Measurements from ENCODE around the gene CETN1. TPM values are rescaled to one million over a fixed set of nuclear protein-coding genes. Genes with fewer than 3 reads are reported as not detected.

CETN1 gene
- total and polyA plus RNA-seq, 2 donors: not detected

GRCh38 chr18:570697-571096, 9.5 kb upstream of the CETN1 start:
- H3K4me1 ChIP-seq (ENCODE audit: insufficient read depth): no peaks in the 10 kb centered on the region
- H3K4me3 ChIP-seq (ENCODE audit: low read depth, low read length): no peak overlapping the region
- DNase-seq (ENCODE audit: extremely low spot score): no peak
- H3K36me3 ChIP-seq (ENCODE audit: insufficient read depth): no peaks in the 10 kb centered on the region
- H3K27ac ChIP-seq (ENCODE audit: low read depth): no peak overlapping the region
- 61% methylated on average over 5 of the region's 5 CpGs for WGBS

DNA sequence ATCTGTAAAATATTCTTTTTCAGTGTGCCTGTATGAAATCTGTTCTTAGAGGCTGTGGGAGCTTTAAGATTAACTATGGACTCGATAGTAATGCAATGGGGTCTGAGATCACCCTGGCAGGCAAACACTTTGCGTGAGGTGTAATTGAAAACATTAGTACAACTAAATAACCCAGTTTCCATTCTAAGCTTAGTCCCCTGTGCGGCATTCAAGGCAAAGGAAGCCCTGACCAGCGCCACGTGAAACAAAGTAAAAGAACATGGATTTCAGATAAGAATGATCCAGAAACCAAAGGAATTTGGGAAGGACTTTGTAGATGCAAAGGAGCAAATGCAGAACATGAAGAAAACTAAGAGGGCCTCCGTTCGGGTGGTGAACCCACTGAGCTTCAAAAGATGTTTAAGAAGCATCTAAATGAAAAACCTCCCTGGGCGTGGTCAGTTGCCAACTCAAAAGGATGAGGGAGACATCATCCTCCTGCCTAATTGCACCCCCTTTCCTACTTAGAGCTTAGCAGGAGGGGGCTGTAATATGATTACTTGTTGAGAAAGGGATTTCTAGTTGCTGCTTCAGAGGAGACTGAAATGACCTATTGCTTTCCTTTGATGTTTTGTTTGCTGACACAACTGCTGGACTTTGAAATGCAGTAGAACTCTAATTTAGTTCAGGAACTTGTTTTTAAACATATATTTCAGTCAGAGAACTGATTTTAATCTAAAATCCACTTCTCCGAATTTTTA, 7.9 kb upstream of the CETN1 start:
- Histone ChIP-seq H3K4me3 (ENCODE audit: low read depth, low read length) (no peak overlapping the region), H3K4me1 (ENCODE audit: insufficient read depth) (no peaks in the 10 kb centered on the region), H3K36me3 (ENCODE audit: insufficient read depth) (no peaks in the 10 kb centered on the region), H3K27ac (ENCODE audit: low read depth) (no peak overlapping the region)
- DNase-seq (ENCODE audit: extremely low spot score): no peak
- 63% methylated on average over 9 of the region's 9 CpGs for WGBS

- no peak for DNase-seq (ENCODE audit: extremely low spot score)
- Histone ChIP-seq H3K27ac (ENCODE audit: low read depth) (no peak overlapping the region), H3K36me3 (ENCODE audit: insufficient read depth) (no peaks in the 10 kb centered on the region), H3K4me3 (ENCODE audit: low read depth, low read length) (no peak overlapping the region), H3K4me1 (ENCODE audit: insufficient read depth) (no peaks in the 10 kb centered on the region)
Measured at GRCh38 chr18:572831-573289, 7.3 kb upstream of the CETN1 start.

DNA sequence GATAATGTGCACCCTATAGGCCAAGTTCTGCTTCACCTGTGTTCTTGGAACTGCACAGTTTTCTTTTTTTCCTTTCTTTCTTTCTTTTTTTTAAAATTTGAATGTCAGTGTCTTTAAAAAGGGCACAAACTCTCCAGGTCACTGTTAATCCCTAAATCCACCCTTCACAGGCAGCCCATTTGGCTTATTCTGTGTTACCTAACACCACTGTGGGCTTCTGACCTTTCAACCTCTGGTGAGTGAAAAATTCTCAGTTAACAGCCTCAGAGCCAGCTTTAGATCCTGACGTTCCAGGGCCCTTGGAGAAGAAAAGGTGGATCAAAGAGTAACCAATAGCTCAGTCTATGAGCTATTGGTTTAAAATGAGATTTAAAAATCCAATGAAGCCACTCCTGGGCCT, 6.8 kb upstream of the CETN1 start:
- no peak overlapping the region for H3K4me3 ChIP-seq (ENCODE audit: low read depth, low read length)
- no peak overlapping the region for H3K27ac ChIP-seq (ENCODE audit: low read depth)
- H3K36me3 ChIP-seq (ENCODE audit: insufficient read depth): no peaks in the 10 kb centered on the region
- H3K4me1 ChIP-seq (ENCODE audit: insufficient read depth): no peaks in the 10 kb centered on the region
- 64% methylated on average over 1 of the region's 1 CpG for WGBS
- no peak for DNase-seq (ENCODE audit: extremely low spot score)

DNA sequence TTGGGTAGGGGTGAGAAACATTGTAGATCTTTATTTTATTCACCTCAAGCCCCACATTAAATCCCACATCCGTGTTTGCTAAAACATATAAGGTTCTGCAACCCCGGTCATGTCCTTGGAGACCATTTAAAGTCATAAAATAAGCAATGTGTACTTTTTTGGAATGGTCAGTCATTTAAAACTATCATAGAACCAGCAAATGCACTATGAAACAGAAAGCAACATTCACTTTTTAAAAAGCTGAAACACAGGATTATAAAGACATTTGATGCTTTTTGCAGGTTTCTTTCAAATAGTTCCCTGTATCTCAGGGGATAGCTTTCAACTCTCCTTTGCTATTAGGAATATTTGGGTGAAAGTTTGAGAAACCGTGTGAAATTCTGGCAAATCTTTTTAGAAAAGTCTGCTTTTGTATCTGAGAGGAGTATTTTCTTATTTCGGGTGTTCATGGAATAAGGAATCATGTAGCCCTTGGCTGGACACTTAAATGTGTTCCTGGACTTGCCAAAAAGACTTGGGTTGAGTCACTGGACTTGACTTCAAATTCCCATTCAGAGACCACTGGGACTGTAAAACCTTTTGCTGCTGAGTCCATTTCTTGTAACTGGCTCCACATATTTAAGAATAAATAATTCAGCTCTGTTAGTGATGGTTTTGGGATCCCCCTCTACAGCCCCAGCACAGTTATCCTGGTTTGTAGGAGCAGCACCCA, 5.9 kb upstream of the CETN1 start:
- Histone ChIP-seq H3K36me3 (ENCODE audit: insufficient read depth) (no peaks in the 10 kb centered on the region), H3K4me1 (ENCODE audit: insufficient read depth) (no peaks in the 10 kb centered on the region), H3K4me3 (ENCODE audit: low read depth, low read length) (no peak overlapping the region), H3K27ac (ENCODE audit: low read depth) (no peak overlapping the region)
- WGBS: 38% methylated on average over 4 of the region's 4 CpGs
- DNase-seq (ENCODE audit: extremely low spot score): no peak

DNA sequence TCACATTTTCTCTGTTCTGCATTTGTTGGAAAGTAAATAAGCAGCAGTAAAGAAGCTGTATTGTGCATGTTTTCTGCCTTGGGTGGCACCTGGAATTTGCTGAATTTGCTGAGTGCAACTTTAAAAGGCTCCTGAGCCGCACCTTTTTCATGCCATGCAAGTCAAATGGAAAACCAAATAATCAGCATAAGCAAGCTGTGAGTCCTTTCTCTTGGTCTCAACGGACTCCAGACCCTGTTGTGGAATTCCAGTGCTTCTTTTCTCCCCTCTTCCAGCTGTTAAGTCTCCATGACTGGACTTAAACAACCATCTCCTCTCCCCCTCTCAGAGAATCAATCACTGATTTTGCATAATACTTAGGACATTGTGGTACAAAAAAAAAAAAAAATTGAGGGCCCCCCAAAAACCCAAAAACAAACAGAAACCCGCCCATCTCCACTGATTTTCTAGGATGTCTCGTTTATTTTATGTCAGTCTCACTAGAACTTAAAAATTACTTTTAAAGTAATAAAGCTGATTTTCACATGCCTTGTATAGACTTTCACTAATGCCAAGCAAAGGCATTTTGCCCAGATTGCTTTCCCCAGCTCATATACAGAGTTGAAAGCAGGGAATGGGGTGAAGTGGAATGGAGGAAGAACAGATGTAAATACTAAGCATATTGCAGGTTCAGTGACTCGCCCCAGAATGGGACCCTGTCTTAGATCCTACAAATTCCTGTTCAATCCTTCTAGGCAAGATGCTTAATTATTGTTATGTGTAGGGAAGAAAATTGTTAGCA, 5.1 kb upstream of the CETN1 start:
- WGBS: 56% methylated on average over 5 of the region's 5 CpGs
- Histone ChIP-seq H3K4me1 (ENCODE audit: insufficient read depth) (no peaks in the 10 kb centered on the region), H3K36me3 (ENCODE audit: insufficient read depth) (no peaks in the 10 kb centered on the region), H3K27ac (ENCODE audit: low read depth) (no peak overlapping the region), H3K4me3 (ENCODE audit: low read depth, low read length) (no peak overlapping the region)
- DNase-seq (ENCODE audit: extremely low spot score): no peak

DNA sequence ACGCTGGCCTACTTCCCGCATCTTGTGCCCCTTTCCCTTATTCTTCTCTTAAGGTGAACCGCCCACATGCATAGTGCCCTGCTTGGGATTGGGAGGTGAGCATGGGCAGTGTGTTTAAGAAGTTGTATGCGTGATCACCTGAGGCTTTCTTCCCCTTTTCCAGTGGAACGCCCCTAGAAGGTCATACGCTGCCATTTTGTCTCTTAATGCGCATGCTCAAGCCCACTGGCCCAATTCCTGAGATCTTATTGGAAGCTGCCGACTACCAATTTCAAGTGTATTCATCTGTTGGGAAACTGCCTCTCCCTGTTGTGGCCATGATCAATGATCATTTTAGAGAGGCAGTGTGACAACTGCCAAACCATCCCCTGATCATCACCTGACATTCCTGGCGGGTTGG, 3.3 kb upstream of the CETN1 start:
- H3K4me3 ChIP-seq (ENCODE audit: low read depth, low read length): no peak overlapping the region
- WGBS: 97% methylated on average over 9 of the region's 9 CpGs
- no peaks in the 10 kb centered on the region for H3K36me3 ChIP-seq (ENCODE audit: insufficient read depth)
- no peaks in the 10 kb centered on the region for H3K4me1 ChIP-seq (ENCODE audit: insufficient read depth)
- H3K27ac ChIP-seq (ENCODE audit: low read depth): no peak overlapping the region
- DNase-seq (ENCODE audit: extremely low spot score): no peak

- WGBS: 48% methylated on average over 4 of the region's 4 CpGs
- Histone ChIP-seq H3K4me1 (ENCODE audit: insufficient read depth) (no peaks in the 10 kb centered on the region), H3K27ac (ENCODE audit: low read depth) (no peak overlapping the region), H3K36me3 (ENCODE audit: insufficient read depth) (no peaks in the 10 kb centered on the region), H3K4me3 (ENCODE audit: low read depth, low read length) (no peak overlapping the region)
- no peak for DNase-seq (ENCODE audit: extremely low spot score)
Measured at GRCh38 chr18:577643-578375, 2.4 kb upstream of the CETN1 start.

- no peaks in the 10 kb centered on the region for H3K4me1 ChIP-seq (ENCODE audit: insufficient read depth)
- H3K36me3 ChIP-seq (ENCODE audit: insufficient read depth): no peaks in the 10 kb centered on the region
- WGBS: 95% methylated on average over 1 of the region's 1 CpG
- no peak for DNase-seq (ENCODE audit: extremely low spot score)
- no peak overlapping the region for H3K4me3 ChIP-seq (ENCODE audit: low read depth, low read length)
- H3K27ac ChIP-seq (ENCODE audit: low read depth): no peak overlapping the region
Measured at GRCh38 chr18:579238-579637, 942 bp upstream of the CETN1 start.

DNA sequence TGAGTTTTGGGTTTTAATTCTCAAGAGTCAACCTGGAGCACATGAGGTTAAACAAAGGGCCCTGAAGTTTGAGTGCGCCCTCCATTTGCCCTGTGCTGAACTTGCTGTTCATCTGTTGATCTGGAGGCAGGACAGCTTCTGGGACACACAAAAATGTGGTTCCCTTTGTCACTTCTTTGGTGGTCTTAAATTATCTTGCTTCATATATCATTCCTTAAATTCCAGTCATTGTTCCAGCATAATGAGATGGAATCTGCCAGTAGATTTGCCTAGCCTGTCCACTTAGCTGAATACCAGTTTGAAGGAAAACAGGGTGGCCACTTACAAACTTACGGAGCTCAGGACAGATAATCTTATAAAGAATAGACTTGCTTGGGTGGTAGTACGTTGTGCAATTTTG, 916 bp downstream of the CETN1 start:
- DNase-seq (ENCODE audit: extremely low spot score): no peak
- H3K27ac ChIP-seq (ENCODE audit: low read depth): no peak overlapping the region
- H3K4me1 ChIP-seq (ENCODE audit: insufficient read depth): no peaks in the 10 kb centered on the region
- WGBS: 82% methylated on average over 3 of the region's 3 CpGs
- no peak overlapping the region for H3K4me3 ChIP-seq (ENCODE audit: low read depth, low read length)
- no peaks in the 10 kb centered on the region for H3K36me3 ChIP-seq (ENCODE audit: insufficient read depth)

DNA sequence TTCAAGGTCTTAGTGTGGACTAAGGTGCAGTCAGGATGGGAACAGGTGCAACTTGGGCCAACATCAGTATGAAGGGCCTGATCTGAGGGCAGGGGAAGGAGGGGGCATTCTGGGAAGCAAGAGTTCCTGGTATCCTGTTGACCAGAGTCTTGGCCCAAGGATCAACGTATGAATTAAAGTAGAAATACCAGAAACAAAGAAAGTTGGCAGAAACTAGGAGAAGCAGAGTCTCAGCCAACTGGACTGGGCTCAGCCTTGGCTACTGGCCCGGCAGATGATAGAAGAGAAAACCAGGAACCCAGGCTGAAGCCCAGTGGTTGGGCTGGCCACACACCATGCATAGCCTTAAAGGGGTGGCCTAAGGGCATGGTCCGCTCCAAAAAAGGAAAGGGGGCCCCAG, 2.3 kb downstream of the CETN1 start:
- no peaks in the 10 kb centered on the region for H3K36me3 ChIP-seq (ENCODE audit: insufficient read depth)
- no peak overlapping the region for H3K27ac ChIP-seq (ENCODE audit: low read depth)
- H3K4me3 ChIP-seq (ENCODE audit: low read depth, low read length): no peak overlapping the region
- H3K4me1 ChIP-seq (ENCODE audit: insufficient read depth): no peaks in the 10 kb centered on the region
- DNase-seq (ENCODE audit: extremely low spot score): no peak
- 60% methylated on average over 3 of the region's 3 CpGs for WGBS

GRCh38 chr18:595068-595467, 14.9 kb downstream of the CETN1 start:
- Histone ChIP-seq H3K4me1 (ENCODE audit: insufficient read depth) (no peaks in the 10 kb centered on the region), H3K27ac (ENCODE audit: low read depth) (no peak overlapping the region), H3K36me3 (ENCODE audit: insufficient read depth) (no peaks in the 10 kb centered on the region), H3K4me3 (ENCODE audit: low read depth, low read length) (no peak overlapping the region)
- WGBS: 84% methylated on average over 4 of the region's 4 CpGs
- no peak for DNase-seq (ENCODE audit: extremely low spot score)

- Histone ChIP-seq H3K4me1 (ENCODE audit: insufficient read depth) (no peaks in the 10 kb centered on the region), H3K4me3 (ENCODE audit: low read depth, low read length) (no peak overlapping the region), H3K36me3 (ENCODE audit: insufficient read depth) (no peaks in the 10 kb centered on the region), H3K27ac (ENCODE audit: low read depth) (no peak overlapping the region)
- no peak for DNase-seq (ENCODE audit: extremely low spot score)
- WGBS: 78% methylated on average over 1 of the region's 1 CpG
Measured at GRCh38 chr18:595571-595970, 15.4 kb downstream of the CETN1 start.
